Activated B cell treated with CpG ODN at 0.5 μM for 24 hours (primary cell): Measurements from ENCODE around the gene FZD7. TPM values are rescaled to one million over a fixed set of nuclear protein-coding genes. Genes with fewer than 3 reads are reported as not detected.

ENCODE experiments used
- ATAC-seq: fragments of 200-7000 bp; cut with Tn5 transposase; one replicate; pipeline ENCODE4 v1.10.0; 2021; ENCODE audit warnings: low read depth, mild to moderate bottlenecking, moderate library complexity
- CTCF ChIA-PET: fragments of 350-600 bp; sonication (Branson Sonifier 250); formaldehyde crosslinking; loops from one replicate; lab custom pipeline; 2021; ENCODE audit warnings: antibody characterized with exemption; lab: Charles Lee
- POLR2A ChIA-PET: fragments of 350-600 bp; sonication (Branson Sonifier 250); formaldehyde crosslinking; loops from one replicate; lab custom pipeline; 2021; ENCODE audit warnings: antibody characterized with exemption; lab: Charles Lee
- DNase-seq: peaks from one replicate; pipeline ENCODE4 v3.0.0; 2022
- H3K27ac Mint-ChIP-seq: one replicate; pipeline ENCODE4 v1.8.0; 2020; ENCODE audit warnings: mixed read lengths
- H3K27me3 Mint-ChIP-seq: one replicate; pipeline ENCODE4 v1.8.0; 2021; ENCODE audit warnings: mixed read lengths
- H3K36me3 Mint-ChIP-seq: one replicate; pipeline ENCODE4 v1.8.0; 2021; ENCODE audit warnings: low read depth, mixed read lengths
- H3K4me1 Mint-ChIP-seq: one replicate; pipeline ENCODE4 v1.8.0; 2021; ENCODE audit warnings: mixed read lengths
- H3K4me3 Mint-ChIP-seq: one replicate; pipeline ENCODE4 v1.8.0; 2020; ENCODE audit warnings: mild to moderate bottlenecking, mixed read lengths
- H3K9me3 Mint-ChIP-seq: one replicate; pipeline ENCODE4 v1.8.0; 2020; ENCODE audit warnings: mixed read lengths
- CTCF ChIP-seq: fragments of 200-600 bp; IDR thresholded peaks from one replicate; pipeline ENCODE4 v1.8.0; 2022; ENCODE audit warnings: antibody characterized with exemption, mild to moderate bottlenecking
- intact Hi-C: fragments of 100-400 bp; cut with micrococcal nuclease; formaldehyde crosslinking; loops from one replicate; pipeline ENCODE4 v1.15.1; 2024
- total RNA-seq: library from RNA; stranded (reverse); gene quantifications from 2 replicates; pipeline ENCODE4 v1.2.3, GENCODE V29; 2022

The FZD7 gene
- total RNA-seq, 1 donor from 2014 or later = 0.33 TPM

GRCh38 chr2:202009581-202009980 lies 24.1 kb upstream of the FZD7 start:
- Mint-ChIP-seq H3K4me3 (no peak overlapping the region), H3K9me3 (no peaks in the 10 kb centered on the region), H3K27ac (no peak overlapping the region), H3K27me3 (peaks cover 25% of the 10 kb centered on the region), H3K4me1 (peaks cover 9% of the 10 kb centered on the region), H3K36me3 (no peaks in the 10 kb centered on the region)
- ChIA-PET POLR2A (no interaction called here), CTCF (no interaction called here)
- intact Hi-C loops = no loop called here
- TF ChIP-seq CTCF = no peak
- no peak for DNase-seq
- no peak for ATAC-seq

GRCh38 chr2:202014318-202014717 lies 19.3 kb upstream of the FZD7 start:
- Mint-ChIP-seq H3K27me3 (peaks cover 46% of the 10 kb centered on the region), H3K4me1 (no peaks in the 10 kb centered on the region), H3K4me3 (no peak overlapping the region), H3K27ac (no peak overlapping the region), H3K9me3 (no peaks in the 10 kb centered on the region), H3K36me3 (no peaks in the 10 kb centered on the region)
- ChIA-PET CTCF (no interaction called here), POLR2A (no interaction called here)
- no peak for TF ChIP-seq CTCF
- intact Hi-C loops = no loop called here
- no peak for DNase-seq
- no peak for ATAC-seq

- Mint-ChIP-seq H3K27ac (no peak overlapping the region), H3K4me1 (no peaks in the 10 kb centered on the region), H3K4me3 (no peak overlapping the region), H3K36me3 (no peaks in the 10 kb centered on the region), H3K9me3 (no peaks in the 10 kb centered on the region), H3K27me3 (peaks cover 43% of the 10 kb centered on the region)
- TF ChIP-seq CTCF = no peak
- no peak for DNase-seq
- CTCF ChIA-PET = no interaction called here
- intact Hi-C loops = no loop called here
- no peak for ATAC-seq
- POLR2A ChIA-PET = no interaction called here
These were observed 18.9 kb upstream of the FZD7 start for GRCh38 chr2:202014759-202015211.

- TF ChIP-seq CTCF = no peak
- H3K36me3 Mint-ChIP-seq = no peaks in the 10 kb centered on the region
- H3K4me3 Mint-ChIP-seq = no peak overlapping the region
- ChIA-PET CTCF (no interaction called here), POLR2A (no interaction called here)
- H3K4me1 Mint-ChIP-seq = no peaks in the 10 kb centered on the region
- H3K9me3 Mint-ChIP-seq = no peaks in the 10 kb centered on the region
- no peak overlapping the region for H3K27ac Mint-ChIP-seq
- ATAC-seq (no peak), DNase-seq (no peak)
- H3K27me3 Mint-ChIP-seq = peaks cover 38% of the 10 kb centered on the region
- intact Hi-C loops = no loop called here
These were observed 18.2 kb upstream of the FZD7 start for GRCh38 chr2:202015471-202015870.

- ATAC-seq (no peak), DNase-seq (no peak)
- TF ChIP-seq CTCF = no peak
- peaks cover 30% of the 10 kb centered on the region for H3K27me3 Mint-ChIP-seq
- no peaks in the 10 kb centered on the region for H3K9me3 Mint-ChIP-seq
- no peaks in the 10 kb centered on the region for H3K4me1 Mint-ChIP-seq
- intact Hi-C loops = no loop called here
- H3K27ac Mint-ChIP-seq = no peak overlapping the region
- ChIA-PET CTCF (no interaction called here), POLR2A (no interaction called here)
- H3K36me3 Mint-ChIP-seq = no peaks in the 10 kb centered on the region
- no peak overlapping the region for H3K4me3 Mint-ChIP-seq
These were observed 17.0 kb upstream of the FZD7 start for GRCh38 chr2:202016579-202017227.
